Omental fat pad (tissue), 4 donors: ENCODE results near the gene CCDC86. TPM values are rescaled to one million over a fixed set of nuclear protein-coding genes. Genes with fewer than 3 reads are reported as not detected.

Experiments
- ATAC-seq: fragments of 150-250 bp; one replicate; pipeline ENCODE4 v1.9.1; 2016; ENCODE audit warnings: mild to moderate bottlenecking, moderate library complexity; ENCODE audit not compliant: low FRiP score
- DNase-seq: peaks from one replicate; pipeline ENCODE4 v3.0.0-alpha.2; 2019; ENCODE audit warnings: low spot score
- CTCF ChIP-seq, 3 donors: fragments of 450-650 bp; IDR thresholded peaks; one replicate each; pipeline ENCODE4 v1.5.1; 2016 to 2017; ENCODE audit warnings: antibody characterized with exemption in 3 of 3, mild to moderate bottlenecking in 3 of 3, moderate library complexity in 2 of 3
- total RNA-seq, 4 donors: library from RNA; depleted of rRNA; stranded (reverse); fragments of >200 nt; gene quantifications; one replicate each; pipeline ENCODE4 v1.1.0, GENCODE V29; 2016

Gene CCDC86
- total RNA-seq, 4 donors from 2014 or later = 17.5 to 68.6 (median 22.5) TPM

DNA sequence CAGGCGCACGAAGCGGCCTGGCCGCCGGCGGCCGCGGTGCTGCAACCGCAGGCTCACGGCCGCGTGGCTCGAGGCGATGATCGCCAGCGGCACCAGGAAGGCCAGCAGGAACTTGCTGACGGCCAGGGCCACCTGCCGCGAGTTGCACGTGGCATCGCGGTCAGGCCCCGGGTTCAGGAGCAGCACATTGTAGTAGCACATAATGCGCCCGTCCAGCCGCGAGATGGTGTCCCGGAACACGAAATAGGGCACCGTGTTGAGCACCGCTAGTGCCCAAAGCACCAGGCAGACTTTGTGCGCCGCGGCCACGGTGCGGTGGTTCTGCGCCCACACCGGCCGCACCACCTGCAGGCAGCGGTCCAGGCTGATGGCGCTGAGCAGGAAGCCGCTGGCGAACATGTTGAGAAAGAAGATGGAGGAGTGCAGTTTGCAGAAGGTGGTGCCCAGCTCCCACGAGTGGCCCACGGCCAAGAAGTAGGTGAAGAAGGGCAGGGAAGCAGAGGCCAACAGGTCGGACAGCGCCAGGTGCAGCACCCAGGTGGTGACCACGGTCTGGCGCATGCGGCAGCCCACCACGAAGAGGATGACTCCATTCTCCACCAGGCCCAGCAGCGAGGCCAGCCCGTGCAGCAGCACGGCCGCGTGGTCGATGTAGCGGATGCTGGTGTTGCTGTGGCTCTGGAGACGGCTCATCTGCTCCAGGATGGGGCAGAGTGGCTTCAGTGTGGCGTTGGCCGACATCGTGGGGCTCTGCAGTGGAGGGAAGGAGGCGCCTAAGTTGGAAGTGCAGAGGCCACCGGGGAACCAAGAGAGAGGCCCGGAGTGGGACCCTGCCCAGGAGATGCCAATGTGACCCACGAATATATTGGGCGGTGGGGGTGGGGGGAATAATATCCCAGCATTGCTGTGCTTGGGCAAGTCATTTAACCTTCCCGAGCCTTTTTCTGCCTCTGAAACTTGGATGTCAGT, 11.4 kb downstream of the CCDC86 start:
- DNase-seq (no peak), ATAC-seq (no peak)
- TF ChIP-seq CTCF (IDR thresholded peaks at IDR 0.05) = no peak

DNA sequence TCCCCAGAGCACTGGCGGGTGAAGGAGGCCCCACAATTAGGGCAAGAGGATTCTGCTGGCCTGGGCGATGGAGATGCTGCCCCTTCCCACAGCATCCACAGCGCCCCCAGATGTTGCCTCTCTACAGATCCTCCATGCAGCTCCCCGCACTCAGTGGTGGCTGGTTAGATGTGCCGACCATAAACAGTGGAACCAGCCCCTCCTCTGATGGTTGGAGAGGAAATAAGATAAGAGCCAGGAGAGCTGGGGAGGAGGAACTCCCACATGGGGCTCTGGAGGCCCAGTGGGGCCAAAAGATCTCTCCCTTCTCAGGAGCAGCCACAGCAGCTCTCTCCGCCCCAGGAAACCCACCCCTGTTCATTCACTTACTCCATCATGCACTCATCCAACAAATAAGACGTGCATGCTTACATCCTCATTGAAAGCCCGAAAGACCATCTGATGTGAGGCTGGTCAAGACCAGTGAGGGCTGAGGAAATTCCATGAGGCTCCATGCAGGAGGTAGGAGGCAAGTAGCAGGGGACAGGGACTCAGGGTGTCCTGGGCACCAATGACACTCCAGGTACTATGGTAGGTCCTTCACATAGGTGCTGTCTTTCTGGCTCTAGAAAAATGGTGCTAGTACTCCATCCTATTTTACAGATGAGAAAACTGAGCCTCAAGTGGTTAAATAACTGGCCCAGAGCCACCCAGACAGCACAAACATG, 12.4 kb downstream of the CCDC86 start:
- TF ChIP-seq CTCF (IDR thresholded peaks at IDR 0.05) = no peak
- ATAC-seq (no peak), DNase-seq (no peak)

DNA sequence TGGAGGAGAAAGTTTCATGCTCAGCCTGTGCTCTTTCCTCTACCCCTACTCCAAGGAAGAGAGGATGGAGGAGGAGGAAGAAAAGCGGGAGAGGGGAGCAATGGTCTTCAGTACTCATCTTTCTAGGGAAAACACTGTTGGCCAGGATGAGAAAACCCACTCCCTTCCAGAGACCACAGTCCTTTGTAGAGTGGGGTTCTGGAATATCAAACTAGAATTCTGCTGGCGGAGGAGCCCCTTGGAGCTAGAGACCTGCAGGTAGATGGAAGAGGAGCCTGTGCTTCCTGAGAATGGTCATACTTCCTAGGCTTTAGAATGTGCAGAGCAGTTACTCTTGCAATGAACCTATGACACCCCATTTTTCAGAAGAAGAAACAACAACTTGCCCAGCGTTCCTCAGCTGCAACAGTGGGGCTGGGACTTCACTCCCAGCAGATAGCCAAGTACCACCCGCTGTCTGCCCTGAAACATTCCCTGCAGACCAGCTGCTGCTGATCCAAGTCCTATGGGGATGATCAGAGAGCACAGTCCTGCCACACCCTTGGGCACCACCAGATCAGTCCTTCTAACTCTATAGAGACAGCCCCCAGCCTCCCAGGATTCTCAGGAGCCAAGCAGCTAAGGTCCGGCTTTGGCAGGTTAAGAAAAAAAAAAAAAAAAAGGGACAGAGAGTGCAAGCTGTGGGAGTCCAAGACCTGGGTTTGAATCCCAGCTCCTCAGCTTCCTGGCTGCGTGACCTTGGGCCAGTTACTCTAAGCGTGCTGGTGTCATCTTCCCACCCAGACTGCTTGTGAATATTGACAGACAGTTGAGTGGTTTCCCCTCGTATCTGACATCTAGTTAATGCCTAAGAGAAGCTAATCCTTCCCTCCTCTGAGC, 13.2 kb downstream of the CCDC86 start:
- TF ChIP-seq CTCF (IDR thresholded peaks at IDR 0.05) = no peak
- no peak for DNase-seq
- ATAC-seq = no peak

DNA sequence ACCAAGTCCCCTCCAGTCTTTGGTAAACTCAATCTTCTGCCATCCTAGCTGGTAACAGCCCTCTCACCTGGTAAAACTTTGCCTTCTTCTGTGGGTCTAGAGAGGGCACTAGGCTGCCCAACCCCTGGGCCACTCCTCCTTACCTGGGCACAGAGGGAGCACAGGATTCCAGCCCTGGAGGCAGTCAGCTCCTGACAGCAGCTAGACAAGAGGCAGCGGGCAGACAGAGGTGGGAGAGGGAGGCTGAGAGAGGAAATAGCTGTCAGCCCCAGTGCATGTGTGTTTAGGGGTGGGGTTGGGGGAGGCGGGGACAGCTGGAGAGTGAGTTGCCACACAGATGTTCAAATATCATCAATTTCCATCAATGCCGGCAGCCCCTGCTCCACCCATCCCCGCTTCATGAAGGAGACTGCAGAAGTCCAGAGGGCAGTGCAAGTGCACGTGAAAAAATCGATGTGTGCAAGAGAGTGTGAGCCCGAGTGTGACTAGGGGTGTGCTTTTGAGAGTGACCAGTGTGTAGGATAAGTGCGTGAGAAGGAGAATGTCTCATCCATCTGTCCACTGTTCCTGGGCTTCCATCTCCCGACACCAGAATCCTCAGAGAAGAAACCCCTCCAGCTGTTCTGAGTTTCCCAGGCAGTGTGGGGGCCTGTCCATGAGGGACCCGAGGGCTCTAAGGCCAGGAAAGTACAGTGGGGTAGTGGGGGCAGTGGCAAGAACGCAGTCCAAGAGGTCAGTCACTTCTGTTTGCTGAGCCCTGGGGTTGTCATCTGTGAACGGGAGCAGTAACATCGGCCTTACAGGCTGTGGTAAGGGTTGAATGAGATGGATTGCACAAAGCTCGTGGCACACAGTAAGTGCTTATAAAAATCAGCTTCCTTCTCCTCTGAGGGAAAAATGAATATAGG, 14.1 kb downstream of the CCDC86 start, which contains the start of gene PTGDR2:
TSS of gene PTGDR2 (minus strand) at position 225 of the 908 bp plus-strand sequence. CDS start 2,228 bp downstream, outside the sequence.
- no peak for TF ChIP-seq CTCF (IDR thresholded peaks at IDR 0.05)
- no peak for ATAC-seq
- DNase-seq = no peak

DNA sequence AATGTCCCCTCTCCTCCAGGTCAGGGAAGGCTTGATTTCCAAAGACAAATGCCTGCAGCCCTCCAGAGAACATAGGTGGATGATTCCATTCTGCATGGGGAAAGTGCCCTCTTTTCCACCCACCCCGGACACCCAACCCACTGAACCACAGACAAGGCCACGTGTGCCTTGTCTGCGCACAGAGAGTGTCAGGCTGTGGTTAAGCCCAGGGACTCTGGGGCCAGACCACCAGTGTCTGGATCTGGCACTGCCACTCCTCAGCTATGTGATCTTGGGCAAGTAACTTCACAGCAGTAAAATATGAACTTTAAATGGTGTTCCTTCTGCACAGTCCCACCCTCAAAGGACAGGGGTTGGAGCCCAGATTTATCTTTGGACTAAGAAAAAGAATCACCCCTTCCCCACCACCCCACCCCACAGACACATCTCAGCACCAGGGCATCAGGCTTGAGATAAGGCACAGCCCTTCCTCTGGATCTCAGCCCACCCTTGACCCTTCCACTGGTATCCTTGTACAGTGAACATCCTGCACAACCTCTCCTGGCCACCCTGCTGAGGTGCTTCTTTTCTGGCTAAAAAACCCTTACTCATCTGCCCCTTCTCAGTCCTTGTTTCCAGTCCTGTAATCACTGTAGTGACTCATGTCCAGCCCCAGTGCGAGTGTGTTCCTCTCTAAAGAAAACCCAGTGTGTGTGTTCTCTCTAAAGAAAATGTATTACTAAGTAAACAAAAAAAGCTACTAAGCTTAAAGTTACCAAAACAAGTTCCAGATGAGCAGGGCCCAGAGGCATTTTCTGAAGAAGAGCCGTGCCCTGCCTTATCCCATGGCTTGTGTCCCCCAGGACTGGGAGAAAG, 15.7 kb downstream of the CCDC86 start:
- ATAC-seq (no peak), DNase-seq (no peak)
- TF ChIP-seq CTCF (IDR thresholded peaks at IDR 0.05) = no peak
